Stomach smooth muscle (tissue), 2 donors: Measurements from ENCODE around the gene TDRD10.
A peak's percentile ranks its signal among the peaks of the same experiment; 100 is the strongest.

Experiments used
- H3K27ac ChIP-seq: one replicate; pipeline ENCODE4 v1.7.0; 2013; ENCODE audit warnings: mild to moderate bottlenecking, low read length, inconsistent platforms
- H3K27me3 ChIP-seq, 2 donors: one replicate each; pipeline ENCODE4 v1.7.0; 2013; ENCODE audit warnings: low read length in 2 of 2; ENCODE audit not compliant: insufficient read depth in 2 of 2, control insufficient read depth in 1 of 2
- H3K36me3 ChIP-seq, 2 donors: one replicate each; pipeline ENCODE4 v1.7.0; 2013; ENCODE audit warnings: low read length in 2 of 2; ENCODE audit not compliant: control insufficient read depth in 2 of 2, insufficient read depth in 2 of 2
- H3K4me1 ChIP-seq: one replicate; pipeline ENCODE4 v1.7.0; 2013; ENCODE audit warnings: low read length; ENCODE audit not compliant: control insufficient read depth, insufficient read depth
- H3K4me3 ChIP-seq, 2 donors: one replicate each; pipeline ENCODE4 v1.7.0; 2013; ENCODE audit warnings: low read length in 2 of 2
- H3K9ac ChIP-seq, 2 donors: one replicate each; pipeline ENCODE4 v1.7.0; 2013; ENCODE audit warnings: low read length in 2 of 2, mild to moderate bottlenecking in 1 of 2
- H3K9me3 ChIP-seq, 2 donors: one replicate each; pipeline ENCODE4 v1.7.0; 2013; ENCODE audit warnings: low read length in 2 of 2; ENCODE audit not compliant: control insufficient read depth in 2 of 2
- donor health status: healthy.
- donor health status: Pancreatic carcinoma.

TDRD10 gene

GRCh38 chr1:154539486-154540483 is 37.8 kb downstream of the TDRD10 start:
- no peak overlapping the region for H3K9ac ChIP-seq
- no peaks in the 10 kb centered on the region for H3K36me3 ChIP-seq
- H3K27me3 ChIP-seq: peaks cover 0 to 12% of the 10 kb centered on the region in 2 donors
- no peaks in the 10 kb centered on the region for H3K4me1 ChIP-seq
- H3K27ac ChIP-seq: no peak overlapping the region
- H3K4me3 ChIP-seq: no peak overlapping the region
- H3K9me3 ChIP-seq: peaks cover 0 to 2% of the 10 kb centered on the region in 2 donors

GRCh38 chr1:154541231-154541630 is 39.2 kb downstream of the TDRD10 start:
- Histone ChIP-seq H3K27me3 (peaks cover 0 to 12% of the 10 kb centered on the region in 2 donors), H3K9ac (no peak overlapping the region), H3K36me3 (no peaks in the 10 kb centered on the region), H3K27ac (no peak overlapping the region), H3K4me1 (no peaks in the 10 kb centered on the region), H3K4me3 (no peak overlapping the region), H3K9me3 (no peaks in the 10 kb centered on the region)

GRCh38 chr1:154546264-154547063 is 44.4 kb downstream of the TDRD10 start:
- H3K4me1 ChIP-seq: no peaks in the 10 kb centered on the region
- H3K36me3 ChIP-seq: peaks cover 24 to 25% of the 10 kb centered on the region in 2 donors
- H3K9ac ChIP-seq: no peak overlapping the region
- H3K27ac ChIP-seq: no peak overlapping the region
- no peaks in the 10 kb centered on the region for H3K9me3 ChIP-seq
- H3K4me3 ChIP-seq: no peak overlapping the region
- peaks cover 0 to 7% of the 10 kb centered on the region in 2 donors for H3K27me3 ChIP-seq

- Histone ChIP-seq H3K9me3 (no peaks in the 10 kb centered on the region), H3K9ac (no peak overlapping the region)
Measured at GRCh38 chr1:154547105-154547732, 45.2 kb downstream of the TDRD10 start.

DNA sequence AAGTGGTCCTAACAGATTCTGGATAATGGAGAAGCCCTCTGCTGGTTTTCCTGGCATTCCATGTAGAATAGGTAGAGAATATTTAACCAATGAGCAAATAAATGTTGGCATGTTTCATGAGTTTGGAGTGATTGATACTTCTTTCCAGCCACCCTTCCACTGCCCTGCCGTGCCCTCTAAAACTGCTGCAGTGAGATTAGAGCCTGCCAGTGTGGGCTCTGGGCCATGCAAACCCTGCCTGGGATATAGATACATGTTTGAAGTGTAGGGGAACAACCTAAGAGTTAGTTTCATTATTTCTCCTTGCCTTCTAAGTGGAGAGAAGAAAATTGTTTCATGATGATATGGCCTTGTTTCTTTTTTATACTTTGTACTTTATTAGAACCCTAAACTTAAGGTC is 46.0 kb downstream of the TDRD10 start:
- Histone ChIP-seq H3K27me3 (peaks cover 0 to 5% of the 10 kb centered on the region in 2 donors), H3K36me3 (peaks cover 38 to 39% of the 10 kb centered on the region in 2 donors), H3K27ac (no peak overlapping the region), H3K9me3 (no peaks in the 10 kb centered on the region), H3K4me1 (peaks cover 9% of the 10 kb centered on the region), H3K9ac (no peak overlapping the region), H3K4me3 (no peak overlapping the region)

More at GRCh38 chr1:154547105-154547732, 45.2 kb downstream of the TDRD10 start:
- Histone ChIP-seq H3K36me3 (peaks cover 31 to 32% of the 10 kb centered on the region in 2 donors), H3K27ac (no peak overlapping the region), H3K4me1 (peaks cover 2% of the 10 kb centered on the region), H3K4me3 (no peak overlapping the region), H3K27me3 (peaks cover 0 to 5% of the 10 kb centered on the region in 2 donors)

- no peak overlapping the region for H3K4me3 ChIP-seq
- peak overlapping the region; percentile 11 for H3K27ac ChIP-seq
- no peaks in the 10 kb centered on the region for H3K9me3 ChIP-seq
- H3K27me3 ChIP-seq: peaks cover 0 to 2% of the 10 kb centered on the region in 2 donors
- no peak overlapping the region for H3K9ac ChIP-seq
- peaks cover 20% of the 10 kb centered on the region for H3K4me1 ChIP-seq
- H3K36me3 ChIP-seq: peaks cover 50% of the 10 kb centered on the region in 2 donors
Measured at GRCh38 chr1:154549202-154549770, 47.3 kb downstream of the TDRD10 start.

DNA sequence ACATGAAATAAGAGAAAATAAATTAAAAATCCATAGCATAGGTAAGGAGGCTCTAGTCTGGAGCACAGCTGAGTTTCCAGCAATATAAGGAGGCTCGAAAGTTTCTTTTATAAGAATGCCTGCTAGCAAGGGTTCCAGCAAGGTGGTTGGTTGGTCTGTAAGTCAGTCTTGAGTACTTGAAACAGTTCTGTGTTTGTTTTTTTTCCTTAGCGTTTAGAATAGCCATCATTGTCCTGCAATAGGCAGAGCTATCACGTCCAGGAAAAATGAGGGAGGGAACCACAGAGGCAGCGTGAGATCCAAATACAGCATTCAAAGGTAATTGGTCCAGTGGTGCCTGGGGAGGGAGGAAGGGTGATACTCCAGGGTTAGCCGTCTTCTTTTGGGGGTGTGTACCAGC is 48.1 kb downstream of the TDRD10 start:
- H3K36me3 ChIP-seq: peaks cover 57 to 58% of the 10 kb centered on the region in 2 donors
- peaks cover 22% of the 10 kb centered on the region for H3K4me1 ChIP-seq

GRCh38 chr1:154550657-154551056 is 48.6 kb downstream of the TDRD10 start:
- Histone ChIP-seq H3K36me3 (peaks cover 62 to 64% of the 10 kb centered on the region in 2 donors), H3K9ac (no peak overlapping the region), H3K27me3 (no peaks in the 10 kb centered on the region), H3K9me3 (no peaks in the 10 kb centered on the region), H3K27ac (no peak overlapping the region), H3K4me3 (no peak overlapping the region), H3K4me1 (peaks cover 25% of the 10 kb centered on the region)

More for the DNA sequence above, 48.1 kb downstream of the TDRD10 start:
- Histone ChIP-seq H3K27me3 (peaks cover 0 to 1% of the 10 kb centered on the region in 2 donors), H3K27ac (no peak overlapping the region), H3K9me3 (no peaks in the 10 kb centered on the region), H3K4me3 (no peak overlapping the region), H3K9ac (no peak overlapping the region)

DNA sequence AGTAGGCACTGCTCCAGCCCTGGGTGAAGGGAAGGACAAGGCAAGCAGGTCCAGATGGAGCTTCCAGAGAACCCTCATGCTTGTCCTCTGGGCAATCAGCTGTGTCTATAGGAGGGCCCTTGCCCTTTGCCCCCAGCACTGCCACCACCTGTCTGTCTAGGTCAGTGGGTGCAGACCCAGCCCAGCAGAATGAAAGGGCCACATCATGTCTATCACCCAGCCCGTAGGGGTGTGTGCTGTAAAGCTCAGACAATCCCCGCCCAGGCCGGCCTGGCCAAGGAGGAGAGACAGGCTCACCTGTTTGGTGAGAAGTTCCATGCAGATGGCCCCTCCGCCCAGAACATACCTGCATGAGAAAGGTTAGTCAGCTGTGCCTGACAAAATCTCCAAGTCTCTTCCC is 49.5 kb downstream of the TDRD10 start:
- Histone ChIP-seq H3K27me3 (no peaks in the 10 kb centered on the region), H3K36me3 (peaks cover 62 to 65% of the 10 kb centered on the region in 2 donors), H3K4me3 (no peak overlapping the region), H3K27ac (no peak overlapping the region), H3K4me1 (peaks cover 33% of the 10 kb centered on the region), H3K9me3 (no peaks in the 10 kb centered on the region), H3K9ac (no peak overlapping the region)

DNA sequence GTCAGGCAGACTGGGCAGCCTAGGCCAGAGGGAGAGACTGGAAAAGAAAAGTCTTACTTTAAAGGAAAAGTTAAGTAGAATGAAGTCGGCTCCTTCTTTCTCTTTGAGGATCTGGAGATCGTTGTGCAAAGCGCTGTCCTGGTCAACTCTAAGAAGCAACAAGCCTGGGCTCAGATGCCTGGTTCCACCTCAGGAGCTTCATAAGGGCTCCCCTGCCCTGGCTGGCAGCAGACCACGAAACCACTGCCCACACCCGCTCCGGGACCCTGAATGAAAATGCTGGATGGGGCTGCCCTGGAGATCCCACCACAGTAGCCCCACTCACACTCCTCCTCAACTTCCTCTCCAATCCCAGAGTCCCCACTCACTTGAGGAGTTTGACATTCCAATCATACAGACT is 50.0 kb downstream of the TDRD10 start:
- no peak overlapping the region for H3K27ac ChIP-seq
- no peak overlapping the region for H3K9ac ChIP-seq
- H3K9me3 ChIP-seq: no peaks in the 10 kb centered on the region
- peaks cover 62 to 65% of the 10 kb centered on the region in 2 donors for H3K36me3 ChIP-seq
- no peak overlapping the region for H3K4me3 ChIP-seq
- H3K4me1 ChIP-seq: peaks cover 39% of the 10 kb centered on the region
- no peaks in the 10 kb centered on the region for H3K27me3 ChIP-seq
